WTC11 (cell line): Measurements from ENCODE around the gene ASGR1. TPM values are rescaled to one million over a fixed set of nuclear protein-coding genes. Genes with fewer than 3 reads are reported as not detected.

Source experiments
- AR ChIP-seq: fragments of 250-450 bp; sonication (Bioruptor Pico); IDR thresholded peaks from 2 replicates; pipeline ENCODE4 v1.9.0; 2021; ENCODE audit warnings: mild to moderate bottlenecking
- CREM ChIP-seq: sonication (generic); formaldehyde crosslinking; IDR thresholded peaks from 2 replicates; pipeline ENCODE4 v1.8.1; 2022; ENCODE audit warnings: mild to moderate bottlenecking, missing genetic modification reagents, moderate library complexity
- CTCF ChIP-seq: fragments of 200-600 bp; IDR thresholded peaks from 2 replicates; pipeline ENCODE4 v1.8.0; 2022; ENCODE audit warnings: antibody characterized with exemption
- ELF4 ChIP-seq: sonication (generic); formaldehyde crosslinking; IDR thresholded peaks from 2 replicates; pipeline ENCODE4 v1.8.1; 2022; ENCODE audit warnings: low read depth, mild to moderate bottlenecking, moderate library complexity, missing genetic modification reagents
- ESRRA ChIP-seq: sonication (generic); formaldehyde crosslinking; IDR thresholded peaks from 2 replicates; pipeline ENCODE4 v1.8.1; 2022; ENCODE audit warnings: mild to moderate bottlenecking, missing genetic modification reagents, borderline replicate concordance
- ETV6 ChIP-seq: sonication (generic); formaldehyde crosslinking; IDR thresholded peaks from 2 replicates; pipeline ENCODE4 v1.8.1; 2022; ENCODE audit warnings: mild to moderate bottlenecking, missing genetic modification reagents
- FOXP4 ChIP-seq: sonication (generic); formaldehyde crosslinking; IDR thresholded peaks from 2 replicates; pipeline ENCODE4 v1.8.0; 2022; ENCODE audit warnings: mild to moderate bottlenecking, missing genetic modification reagents
- GABPB1 ChIP-seq: sonication (generic); formaldehyde crosslinking; IDR thresholded peaks from 2 replicates; pipeline ENCODE4 v1.8.1; 2023; ENCODE audit warnings: mild to moderate bottlenecking, missing genetic modification reagents
- GRHL2 ChIP-seq: fragments of 250-450 bp; sonication (Bioruptor Pico); IDR thresholded peaks from 2 replicates; pipeline ENCODE4 v1.8.0; 2022; ENCODE audit warnings: mild to moderate bottlenecking, moderate library complexity; ENCODE audit not compliant: insufficient replicate concordance, severe bottlenecking
- JAZF1 ChIP-seq: fragments of 250-450 bp; sonication (Bioruptor Pico); IDR thresholded peaks from 2 replicates; pipeline ENCODE4 v1.9.0; 2021; ENCODE audit warnings: moderate library complexity, mild to moderate bottlenecking, inconsistent platforms
- KAT7 ChIP-seq: sonication (generic); formaldehyde crosslinking; IDR thresholded peaks from 2 replicates; pipeline ENCODE4 v1.8.1; 2023; ENCODE audit warnings: missing genetic modification reagents, mild to moderate bottlenecking, borderline replicate concordance
- NR1H2 ChIP-seq: sonication (generic); formaldehyde crosslinking; IDR thresholded peaks from 2 replicates; pipeline ENCODE4 v1.9.0; 2021; ENCODE audit warnings: mild to moderate bottlenecking, moderate library complexity, missing genetic modification reagents
- OVOL2 ChIP-seq: fragments of 250-450 bp; sonication (Bioruptor Pico); IDR thresholded peaks from 2 replicates; pipeline ENCODE4 v1.9.0; 2021; ENCODE audit warnings: mild to moderate bottlenecking, borderline replicate concordance
- PRDM15 ChIP-seq: sonication (generic); formaldehyde crosslinking; IDR thresholded peaks from 2 replicates; pipeline ENCODE4 v1.8.0; 2022; ENCODE audit warnings: missing genetic modification reagents
- SMAD3 ChIP-seq: sonication (generic); formaldehyde crosslinking; IDR thresholded peaks from 2 replicates; pipeline ENCODE4 v1.8.0; 2022; ENCODE audit warnings: missing genetic modification reagents, mild to moderate bottlenecking, borderline replicate concordance
- SOX15 ChIP-seq: fragments of 250-450 bp; sonication (Bioruptor Pico); IDR thresholded peaks from 2 replicates; pipeline ENCODE4 v1.9.0; 2021; ENCODE audit warnings: mild to moderate bottlenecking
- TCF7 ChIP-seq: sonication (generic); formaldehyde crosslinking; IDR thresholded peaks from 2 replicates; pipeline ENCODE4 v1.8.0; 2022; ENCODE audit warnings: mild to moderate bottlenecking, low read depth, missing genetic modification reagents, moderate library complexity
- USF2 ChIP-seq: sonication (generic); formaldehyde crosslinking; IDR thresholded peaks from 2 replicates; pipeline ENCODE4 v1.8.1; 2023; ENCODE audit warnings: mild to moderate bottlenecking, missing genetic modification reagents, moderate library complexity
- ZNF219 ChIP-seq: sonication (generic); formaldehyde crosslinking; IDR thresholded peaks from 2 replicates; pipeline ENCODE4 v1.8.0; 2023; ENCODE audit warnings: missing genetic modification reagents, mild to moderate bottlenecking, borderline replicate concordance
- ZNF232 ChIP-seq: sonication (generic); formaldehyde crosslinking; IDR thresholded peaks from 2 replicates; pipeline ENCODE4 v1.8.0; 2022; ENCODE audit warnings: mild to moderate bottlenecking, missing genetic modification reagents
- ZNF281 ChIP-seq: sonication (generic); formaldehyde crosslinking; IDR thresholded peaks from 2 replicates; pipeline ENCODE4 v1.8.0; 2023; ENCODE audit warnings: mild to moderate bottlenecking, missing genetic modification reagents
- ZNF512 ChIP-seq: sonication (generic); formaldehyde crosslinking; IDR thresholded peaks from 2 replicates; pipeline ENCODE4 v1.8.1; 2022; ENCODE audit warnings: missing genetic modification reagents, borderline replicate concordance
- total RNA-seq: library from RNA; stranded (reverse); gene quantifications from 3 replicates; pipeline ENCODE4 v1.2.3, GENCODE V29; 2021

ASGR1 gene
- total RNA-seq, 1 experiment from 2014 or later: 13.3 TPM

- TF ChIP-seq SOX15: no peak
- TF ChIP-seq GABPB1: no peak
- no peak for TF ChIP-seq ETV6 (CRISPR knock-in tag)
- no peak for TF ChIP-seq PRDM15
- TF ChIP-seq OVOL2 (CRISPR knock-in tag): no peak
- no peak for TF ChIP-seq GRHL2 (CRISPR knock-in tag)
- no peak for TF ChIP-seq SMAD3 (CRISPR knock-in tag)
- TF ChIP-seq NR1H2 (CRISPR knock-in tag): no peak
- no peak for TF ChIP-seq ESRRA (CRISPR knock-in tag)
- TF ChIP-seq ZNF232: no peak
- no peak for TF ChIP-seq JAZF1 (CRISPR knock-in tag)
- TF ChIP-seq ZNF219 (CRISPR knock-in tag): no peak
- no peak for TF ChIP-seq ZNF512 (CRISPR knock-in tag)
- TF ChIP-seq CREM (CRISPR knock-in tag): no peak
- TF ChIP-seq FOXP4 (CRISPR knock-in tag): no peak
- no peak for TF ChIP-seq ELF4 (CRISPR knock-in tag)
- peak; percentile 90 for TF ChIP-seq USF2 (CRISPR knock-in tag)
- no peak for TF ChIP-seq KAT7 (CRISPR knock-in tag)
- TF ChIP-seq CTCF: no peak
- no peak for TF ChIP-seq TCF7 (CRISPR knock-in tag)
- TF ChIP-seq ZNF281: no peak
- no peak for TF ChIP-seq AR (CRISPR knock-in tag)
Observed at GRCh38 chr17:7191571-7192270, 12.6 kb upstream of the ASGR1 start (continued).
